H1 (cell line): ENCODE results near the gene PLAAT2. TPM values are rescaled to one million over a fixed set of nuclear protein-coding genes. Genes with fewer than 3 reads are reported as not detected.

Experiments
- CTCF ChIA-PET: fragments of 300-600 bp; sonication (Branson Sonifier 250); formaldehyde crosslinking; loops from one replicate; lab custom pipeline; 2021; ENCODE audit not compliant: partially characterized antibody; lab: Charles Lee
- POLR2A ChIA-PET: fragments of 300-600 bp; sonication (Branson Sonifier 250); formaldehyde crosslinking; loops from one replicate; lab custom pipeline; 2021; ENCODE audit warnings: inconsistent platforms; ENCODE audit not compliant: partially characterized antibody; lab: Charles Lee
- DNase-seq, 2 experiments: peaks; one replicate each; pipeline versions ENCODE4 v3.0.0 to v3.0.0-alpha.2; 2010 to 2022; ENCODE audit warnings: low spot score in 2 of 2, low read depth in 1 of 2, mixed read lengths in 1 of 2
- FAIRE-seq: peaks from 2 replicates; lab custom pipeline; 2011; peaks lifted over from hg19 to GRCh38; lab: Jason Lieb, UNC
- H2AFZ ChIP-seq: 2 replicates; pipeline ENCODE4 v1.8.1; 2012; ENCODE audit warnings: low read length, inconsistent platforms
- H2AK5ac ChIP-seq: 2 replicates; pipeline ENCODE4 v1.6.1; 2013; ENCODE audit warnings: low read depth, low read length
- H2BK120ac ChIP-seq: replicated peaks from 2 replicates; pipeline ENCODE3; 2013; ENCODE audit warnings: low read depth, low read length, inconsistent platforms
- H2BK12ac ChIP-seq: 2 replicates; pipeline ENCODE4 v1.6.1; 2013; ENCODE audit warnings: low read depth, low read length
- H2BK15ac ChIP-seq: 2 replicates; pipeline ENCODE4 v1.6.1; 2013; ENCODE audit warnings: low read length
- H2BK20ac ChIP-seq: 2 replicates; pipeline ENCODE4 v1.6.1; 2013; ENCODE audit warnings: low read length
- H2BK5ac ChIP-seq: 2 replicates; pipeline ENCODE4 v1.6.1; 2013; ENCODE audit warnings: low read depth, low read length
- H3K14ac ChIP-seq: 2 replicates; pipeline ENCODE4 v1.6.1; 2013; ENCODE audit warnings: inconsistent platforms; ENCODE audit not compliant: insufficient read length
- H3K18ac ChIP-seq: 2 replicates; pipeline ENCODE4 v1.6.1; 2013; ENCODE audit warnings: low read length; ENCODE audit errors: extremely low read depth
- H3K23ac ChIP-seq: 2 replicates; pipeline ENCODE4 v1.6.1; 2013; ENCODE audit warnings: inconsistent platforms; ENCODE audit not compliant: insufficient read length
- H3K23me2 ChIP-seq: 2 replicates; pipeline ENCODE4 v1.6.1; 2013; ENCODE audit warnings: low read depth, low read length
- H3K27ac ChIP-seq: 2 replicates; pipeline ENCODE4 v1.6.1; 2011; ENCODE audit warnings: low read depth, low read length, inconsistent platforms
- H3K27me3 ChIP-seq, 4 experiments: replicated peaks in 1 of 4; 1 replicate in 1 of 4; 2 replicates in 3 of 4; pipeline versions ENCODE4 v1.6.1 to v1.8.1; 2011 to 2013; ENCODE audit warnings: low read length in 3 of 4, mild to moderate bottlenecking in 3 of 4, inconsistent platforms in 2 of 4, mixed read lengths in 2 of 4, moderate library complexity in 1 of 4; ENCODE audit not compliant: control insufficient read depth in 3 of 4, insufficient read depth in 3 of 4; ENCODE audit errors: extremely low read depth in 1 of 4
- H3K36me3 ChIP-seq, 4 experiments: 2 replicates each; pipeline versions ENCODE4 v1.6.1 to v1.8.1; 2011 to 2013; ENCODE audit warnings: mild to moderate bottlenecking in 4 of 4, low read length in 3 of 4, moderate library complexity in 2 of 4, control low read depth in 1 of 4, inconsistent platforms in 1 of 4; ENCODE audit not compliant: insufficient read depth in 4 of 4, control insufficient read depth in 2 of 4
- H3K4ac ChIP-seq: replicated peaks from 2 replicates; pipeline ENCODE3; 2013; ENCODE audit warnings: low read length, low read depth, mixed read lengths, inconsistent platforms; ENCODE audit not compliant: insufficient read length
- H3K4me1 ChIP-seq, 4 experiments: replicated peaks in 1 of 4; 1 replicate in 1 of 4; 2 replicates in 3 of 4; pipeline versions ENCODE4 v1.6.1 to v1.8.1; 2011 to 2013; ENCODE audit warnings: low read length in 3 of 4, inconsistent platforms in 2 of 4, mixed read lengths in 1 of 4; ENCODE audit not compliant: insufficient read depth in 4 of 4, control insufficient read depth in 3 of 4
- H3K4me2 ChIP-seq, 2 experiments: 2 replicates each; pipeline versions ENCODE4 v1.6.1 to v1.8.1; 2011 to 2013; ENCODE audit warnings: low read depth in 2 of 2, low read length in 2 of 2, control low read depth in 1 of 2, inconsistent platforms in 1 of 2, mild to moderate bottlenecking in 1 of 2; ENCODE audit not compliant: insufficient read depth in 1 of 2
- H3K4me3 ChIP-seq, 4 experiments: fragments of 200-600, 300-600 bp in 1 of 4; sonication (generic), shearing (Covaris generic), sonication (Bioruptor Twin) in 1 of 4; 2 replicates each; pipeline versions ENCODE4 v1.5.1 to v1.8.1; 2011 to 2016; ENCODE audit warnings: low read length in 4 of 4, low read depth in 3 of 4, control low read depth in 2 of 4, inconsistent platforms in 2 of 4, mild to moderate bottlenecking in 2 of 4, mixed read lengths in 1 of 4, moderate library complexity in 1 of 4; ENCODE audit not compliant: insufficient read depth in 2 of 4; ENCODE audit errors: extremely low read depth in 1 of 4
- H3K56ac ChIP-seq: replicated peaks from 2 replicates; pipeline ENCODE3; 2013; ENCODE audit warnings: low read depth, mild to moderate bottlenecking, mixed read lengths, low read length, inconsistent platforms; ENCODE audit not compliant: insufficient read length
- H3K79me1 ChIP-seq: 2 replicates; pipeline ENCODE4 v1.6.1; 2013; ENCODE audit warnings: low read depth, low read length, control low read depth
- H3K79me2 ChIP-seq, 2 experiments: 2 replicates each; pipeline versions ENCODE4 v1.6.1 to v1.8.1; 2012 to 2013; ENCODE audit warnings: low read length in 2 of 2, mild to moderate bottlenecking in 2 of 2, inconsistent platforms in 1 of 2; ENCODE audit not compliant: insufficient read depth in 2 of 2, control insufficient read depth in 1 of 2
- H3K9ac ChIP-seq, 4 experiments: replicated peaks in 1 of 4; 1 replicate in 1 of 4; 2 replicates in 3 of 4; pipeline versions ENCODE4 v1.6.1 to v1.8.1; 2011 to 2013; ENCODE audit warnings: low read depth in 3 of 4, low read length in 3 of 4, control low read depth in 2 of 4, mild to moderate bottlenecking in 2 of 4, moderate library complexity in 2 of 4, inconsistent platforms in 1 of 4; ENCODE audit errors: extremely low read depth in 1 of 4
- H3K9me3 ChIP-seq, 2 experiments: 2 replicates each; pipeline versions ENCODE4 v1.6.1 to v1.8.1; 2012 to 2013; ENCODE audit warnings: mild to moderate bottlenecking in 2 of 2, moderate library complexity in 2 of 2, control low read depth in 1 of 2, inconsistent platforms in 1 of 2, low read depth in 1 of 2, low read length in 1 of 2, mixed read lengths in 1 of 2; ENCODE audit not compliant: insufficient read depth in 2 of 2
- H4K20me1 ChIP-seq, 2 experiments: replicated peaks in 1 of 2; 2 replicates each; pipeline versions ENCODE3 to v1.8.1; 2011 to 2013; ENCODE audit warnings: inconsistent platforms in 2 of 2, low read length in 2 of 2, mild to moderate bottlenecking in 1 of 2; ENCODE audit not compliant: insufficient read depth in 2 of 2, control insufficient read depth in 1 of 2
- H4K5ac ChIP-seq: 2 replicates; pipeline ENCODE4 v1.6.1; 2013; ENCODE audit warnings: low read length, low read depth, mixed read lengths, inconsistent platforms; ENCODE audit not compliant: insufficient read length
- H4K8ac ChIP-seq: 2 replicates; pipeline ENCODE4 v1.8.0; 2013; ENCODE audit warnings: mild to moderate bottlenecking, moderate library complexity, low read length, inconsistent platforms; ENCODE audit not compliant: insufficient read depth; ENCODE audit errors: extremely low read depth
- H4K91ac ChIP-seq: replicated peaks from 2 replicates; pipeline ENCODE3; 2013; ENCODE audit warnings: low read length, mixed read lengths, inconsistent platforms; ENCODE audit not compliant: insufficient read length
- ASH2L ChIP-seq: fragments of 200-600, 300-600 bp; sonication (generic); IDR thresholded peaks from one replicate; pipeline ENCODE4 v1.7.1; 2017; ENCODE audit warnings: low read length
- CBX5 ChIP-seq: fragments of 300-800, 300-1000 bp; sonication (generic); IDR thresholded peaks from 2 replicates; pipeline ENCODE4 v1.7.1; 2016; ENCODE audit warnings: antibody characterized with exemption, low read length, low read depth
- CTBP2 ChIP-seq: IDR thresholded peaks from 2 replicates; pipeline ENCODE4 v1.7.0; 2011; ENCODE audit warnings: borderline replicate concordance, mild to moderate bottlenecking, moderate library complexity, mixed read lengths, low read length; ENCODE audit not compliant: insufficient read depth, insufficient read length
- EP300 ChIP-seq, 2 experiments: IDR thresholded peaks; 1 replicate in 1 of 2; 2 replicates in 1 of 2; pipeline ENCODE4 v1.6.1; 2011 to 2012; ENCODE audit warnings: low read depth in 2 of 2, low read length in 2 of 2, mild to moderate bottlenecking in 2 of 2, borderline replicate concordance in 1 of 2, inconsistent platforms in 1 of 2, moderate library complexity in 1 of 2
- EZH2 ChIP-seq: fragments of 200-600 bp; sonication (generic); IDR thresholded peaks from 2 replicates; pipeline ENCODE4 v1.7.1; 2012; ENCODE audit warnings: low read depth, mild to moderate bottlenecking, moderate library complexity, low read length, inconsistent platforms; ENCODE audit not compliant: severe bottlenecking
- GTF2F1 ChIP-seq: IDR thresholded peaks from 2 replicates; pipeline ENCODE4 v1.6.1; 2012; ENCODE audit warnings: low read depth, low read length, improper control_type of control experiment, borderline replicate concordance
- JUN ChIP-seq: IDR thresholded peaks from 2 replicates; pipeline ENCODE4 v1.6.1; 2011; ENCODE audit warnings: low read depth, mild to moderate bottlenecking, improper control_type of control experiment, low read length
- POU5F1 ChIP-seq: IDR thresholded peaks from 2 replicates; pipeline ENCODE4 v1.6.1; 2011; ENCODE audit warnings: low read depth, mild to moderate bottlenecking, low read length, moderate library complexity
- RFX5 ChIP-seq: IDR thresholded peaks from 2 replicates; pipeline ENCODE4 v1.6.1; 2011; ENCODE audit warnings: low read depth, low read length, improper control_type of control experiment, borderline replicate concordance
- TAF7 ChIP-seq: optimal IDR thresholded peaks from 2 replicates; pipeline ENCODE3; 2011; ENCODE audit warnings: low read depth, mild to moderate bottlenecking, inconsistent platforms, low read length, moderate library complexity, borderline replicate concordance
- USF2 ChIP-seq: IDR thresholded peaks from 2 replicates; pipeline ENCODE4 v1.6.1; 2011; ENCODE audit warnings: low read length, improper control_type of control experiment
- ZNF274 ChIP-seq: IDR thresholded peaks from 2 replicates; pipeline ENCODE4 v1.7.0; 2012; ENCODE audit warnings: low read length, borderline replicate concordance; ENCODE audit errors: extremely low read depth
- WGBS, 2 experiments: shearing (Covaris generic) in 1 of 2; methylation state at CpG; one replicate each; pipeline versions ENCODE4 v1.1.6 to v1.1.7; 2013 to 2015; ENCODE audit warnings: low lambda C conversion rate in 2 of 2, mixed read lengths in 2 of 2, inconsistent platforms in 1 of 2, low coverage in 1 of 2, missing lambda C conversion rate in 1 of 2; ENCODE audit not compliant: insufficient replicate concordance in 2 of 2, insufficient coverage in 1 of 2, insufficient read length in 1 of 2; ENCODE audit errors: extremely low coverage in 1 of 2, missing lambda C conversion rate in 1 of 2; 5-methylcytosine and 5-hydroxymethylcytosine counted together
- polyA plus RNA-seq, 7 experiments: library from polyadenylated mRNA; depleted of rRNA in 3 of 7; stranded (reverse) in 5 of 7; unstranded in 2 of 7; fragments of >200 nt in 5 of 7; fragments of 200-250 nt in 2 of 7; gene quantifications; 1 replicate in 5 of 7; 2 replicates in 1 of 7; 4 replicates in 1 of 7; pipeline versions ENCODE4 v1.2.1 to v1.2.3, GENCODE V29; 2011 to 2013; ENCODE audit warnings: missing spikeins in 2 of 7, mixed read lengths in 2 of 7
- total RNA-seq: library from RNA; stranded (reverse); fragmentation: NEBNext Ultra II Directional; extraction: Animal tissue kit (Norgen Biotek cat#: 25700); gene quantifications from 2 replicates; pipeline ENCODE4 v1.2.1, GENCODE V29; 2021

PLAAT2 gene
- total and polyA plus RNA-seq, 2 of the 8 experiments (the other 6 are each of a cell fraction or from before 2014, with no cell fraction given): 0.39 TPM; not detected in 1

GRCh38 chr11:63508745-63509144 lies 54.4 kb downstream of the PLAAT2 start:
- Histone ChIP-seq H3K23me2 (no peaks in the 10 kb centered on the region), H3K36me3 (no peaks in the 10 kb centered on the region), H3K79me1 (no peaks in the 10 kb centered on the region), H3K23ac (no peak overlapping the region), H4K91ac (peak overlapping the region; percentile 31), H3K9ac (no peak overlapping the region), H2AFZ (no peak overlapping the region), H3K79me2 (no peaks in the 10 kb centered on the region), H2BK5ac (no peak overlapping the region; the same call in 1 of the 2 replicates), H3K18ac (peak overlapping the region; percentile 1; the same call in 1 of the 2 replicates), H3K9me3 (no peaks in the 10 kb centered on the region), H4K20me1 (no peaks in the 10 kb centered on the region), H4K5ac (no peak overlapping the region), H3K14ac (no peak overlapping the region), H3K27ac (no peak overlapping the region), H3K56ac (no peak overlapping the region), H2BK15ac (no peak overlapping the region), H4K8ac (no peak overlapping the region), H3K4me3 (no peak overlapping the region), H3K4me2 (no peak overlapping the region), H3K4ac (no peak overlapping the region), H2AK5ac (peak overlapping the region; percentile 56; the same call in 1 of the 2 replicates), H3K27me3 (no peaks in the 10 kb centered on the region), H2BK20ac (peak overlapping the region; percentile 25; the same call in 1 of the 2 replicates), H2BK120ac (no peak overlapping the region), H2BK12ac (peak overlapping the region; percentile 12; the same call in 1 of the 2 replicates), H3K4me1 (peaks cover 9 to 21% (median 12%) of the 10 kb centered on the region in 4 experiments)
- TF ChIP-seq JUN (no peak), USF2 (no peak), ASH2L (no peak), RFX5 (no peak), ZNF274 (no peak), CTBP2 (no peak), TAF7 (no peak), CBX5 (no peak), POU5F1 (no peak), EP300 (IDR thresholded peaks at IDR 0.05; ENCODE audit: borderline replicate concordance in 1 of 2, low read depth in 2 of 2, low read length in 2 of 2) (no peak), EZH2 (no peak), GTF2F1 (no peak)
- CTCF ChIA-PET: interaction anchor here (0.7 to 8.2 kb wide), 15 partner anchors 9 to 489 kb away, joined by 3 to 97 read pairs (median 4); partner anchors contain the start of gene PLAAT5
- DNase-seq (no peak), FAIRE-seq (no peak)
- POLR2A ChIA-PET: interaction anchor here (1.3 kb wide), 1 partner anchor 18 kb away, joined by 3 read pairs; no protein-coding TSS in a partner anchor
- WGBS, 2 experiments: 93% methylated on average over 11 of the region's 12 CpGs; no CpG with 5 or more reads in 1 of the 2 experiments
